ENCODE data around the gene PRRX1.

The PRRX1 gene

DNA sequence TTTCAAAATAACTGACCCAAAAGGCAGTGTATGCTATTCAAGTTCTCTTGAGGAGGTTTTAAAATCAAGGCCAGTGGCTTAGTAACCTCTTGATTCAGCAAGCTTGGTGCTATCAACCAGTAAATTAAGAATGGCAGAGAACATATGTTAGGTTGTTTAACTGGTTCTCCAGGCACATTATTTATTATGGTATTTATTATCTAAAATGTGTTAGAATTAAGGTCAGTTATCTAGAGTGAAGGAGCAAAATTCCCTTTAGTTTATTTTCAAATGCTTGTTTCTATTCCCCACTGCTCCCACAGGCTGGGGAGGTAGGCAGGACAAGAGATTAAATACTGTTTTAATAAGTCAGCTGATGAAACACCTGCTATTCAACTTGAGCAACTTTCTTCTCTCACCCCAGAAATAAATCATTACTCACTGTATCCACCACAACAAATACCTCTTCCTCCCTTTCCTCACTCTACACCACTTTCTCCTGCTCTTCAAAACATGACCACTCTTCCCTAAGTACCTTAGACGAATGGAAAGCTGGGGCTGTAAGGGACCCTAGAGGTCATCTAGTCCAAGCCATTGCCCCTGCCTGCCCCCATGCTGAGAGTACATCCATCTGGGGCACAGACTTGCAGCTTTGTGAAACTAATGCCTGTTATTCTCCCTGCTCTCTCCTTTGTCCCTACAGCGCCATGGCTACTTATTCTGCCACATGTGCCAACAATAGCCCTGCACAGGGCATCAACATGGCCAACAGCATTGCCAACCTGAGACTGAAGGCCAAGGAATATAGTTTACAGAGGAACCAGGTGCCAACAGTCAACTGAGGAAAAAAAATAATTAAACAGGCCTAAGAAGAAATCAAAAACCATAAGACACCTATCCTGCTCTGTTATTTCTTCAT, 71.7 kb downstream of the PRRX1 start:
- TF ChIP-seq YY1 (IDR thresholded peaks at IDR 0.05; ENCODE audit: insufficient read depth, insufficient read length) (no peak), ZNF274 (IDR thresholded peaks at IDR 0.05; ENCODE audit: low read depth, low read length) (no peak), SUZ12 (IDR thresholded peaks at IDR 0.05; ENCODE audit: extremely low read depth, insufficient read depth, insufficient read length) (no peak)
- Histone ChIP-seq H3K36me3 (ENCODE audit: insufficient read depth, insufficient read length, low read length) (no peaks in the 10 kb centered on the region), H3K4me3 (ENCODE audit: insufficient read length, low read depth) (no peak overlapping the region), H3K9ac (ENCODE audit: insufficient read length, low read depth) (no peak overlapping the region), H3K9me3 (ENCODE audit: insufficient read depth, low read length) (no peaks in the 10 kb centered on the region), H3K4me1 (ENCODE audit: insufficient read depth, insufficient read length) (no peaks in the 10 kb centered on the region), H3K27me3 (ENCODE audit: insufficient read depth, insufficient read length) (no peaks in the 10 kb centered on the region)
- DNase-seq (ENCODE audit: low read depth, low spot score), result no peak

DNA sequence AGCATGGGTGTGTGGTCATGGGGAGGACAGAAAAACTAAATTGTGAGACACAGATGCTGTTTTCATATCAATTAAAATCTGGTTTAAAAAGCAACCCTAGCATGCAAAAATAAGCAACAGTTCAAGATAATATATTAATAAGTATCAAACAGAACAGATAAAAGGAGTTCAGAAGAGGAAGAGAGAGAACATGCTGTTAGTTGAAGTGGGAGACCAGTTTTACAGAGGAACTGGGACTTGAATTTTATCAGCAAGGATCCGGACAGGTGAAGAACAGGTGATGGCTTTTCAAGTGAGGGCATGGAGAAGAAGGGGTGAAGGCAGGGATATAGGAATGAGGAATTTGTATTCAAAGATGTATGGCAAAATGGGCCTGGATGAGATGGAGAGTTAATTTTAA, 75.9 kb downstream of the PRRX1 start:
- no peaks in the 10 kb centered on the region for H3K36me3 ChIP-seq (ENCODE audit: insufficient read depth, insufficient read length, low read length)
- H3K4me3 ChIP-seq (ENCODE audit: insufficient read length, low read depth), result no peak overlapping the region
- H3K4me1 ChIP-seq (ENCODE audit: insufficient read depth, insufficient read length), result no peaks in the 10 kb centered on the region
- TF ChIP-seq SUZ12 (IDR thresholded peaks at IDR 0.05; ENCODE audit: extremely low read depth, insufficient read depth, insufficient read length) (no peak), YY1 (IDR thresholded peaks at IDR 0.05; ENCODE audit: insufficient read depth, insufficient read length) (no peak), ZNF274 (IDR thresholded peaks at IDR 0.05; ENCODE audit: low read depth, low read length) (no peak)
- H3K9me3 ChIP-seq (ENCODE audit: insufficient read depth, low read length), result peaks cover 18% of the 10 kb centered on the region; the same call in 1 of the 2 replicates
- H3K27me3 ChIP-seq (ENCODE audit: insufficient read depth, insufficient read length), result no peaks in the 10 kb centered on the region
- DNase-seq (ENCODE audit: low read depth, low spot score), result no peak
- H3K9ac ChIP-seq (ENCODE audit: insufficient read length, low read depth), result no peak overlapping the region

DNA sequence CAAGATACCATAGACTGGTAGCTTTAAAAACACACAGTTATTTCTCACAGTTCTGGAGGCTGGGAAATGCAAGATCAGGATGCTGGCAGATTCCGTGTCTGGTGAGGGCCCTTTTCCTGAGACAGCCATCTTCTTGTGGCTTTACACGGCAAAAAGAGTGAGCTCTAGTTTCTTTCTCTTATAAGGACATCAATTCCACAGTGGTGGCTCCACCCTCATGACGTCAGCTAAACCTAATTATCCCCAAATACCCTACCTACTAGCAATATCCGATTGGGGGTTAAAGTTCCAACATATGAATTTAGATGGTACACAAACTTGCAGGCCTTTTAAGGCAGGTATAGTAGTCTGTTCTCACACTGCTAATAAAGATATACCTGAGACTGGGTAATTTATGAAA, 77.7 kb downstream of the PRRX1 start:
- Histone ChIP-seq H3K9ac (ENCODE audit: insufficient read length, low read depth) (no peak overlapping the region), H3K4me3 (ENCODE audit: insufficient read length, low read depth) (no peak overlapping the region), H3K9me3 (ENCODE audit: insufficient read depth, low read length) (peaks cover 18% of the 10 kb centered on the region; the same call in 1 of the 2 replicates), H3K4me1 (ENCODE audit: insufficient read depth, insufficient read length) (no peaks in the 10 kb centered on the region), H3K27me3 (ENCODE audit: insufficient read depth, insufficient read length) (no peaks in the 10 kb centered on the region), H3K36me3 (ENCODE audit: insufficient read depth, insufficient read length, low read length) (no peaks in the 10 kb centered on the region)
- TF ChIP-seq SUZ12 (IDR thresholded peaks at IDR 0.05; ENCODE audit: extremely low read depth, insufficient read depth, insufficient read length) (no peak), ZNF274 (IDR thresholded peaks at IDR 0.05; ENCODE audit: low read depth, low read length) (no peak), YY1 (IDR thresholded peaks at IDR 0.05; ENCODE audit: insufficient read depth, insufficient read length) (no peak)
- DNase-seq (ENCODE audit: low read depth, low spot score), result no peak

DNA sequence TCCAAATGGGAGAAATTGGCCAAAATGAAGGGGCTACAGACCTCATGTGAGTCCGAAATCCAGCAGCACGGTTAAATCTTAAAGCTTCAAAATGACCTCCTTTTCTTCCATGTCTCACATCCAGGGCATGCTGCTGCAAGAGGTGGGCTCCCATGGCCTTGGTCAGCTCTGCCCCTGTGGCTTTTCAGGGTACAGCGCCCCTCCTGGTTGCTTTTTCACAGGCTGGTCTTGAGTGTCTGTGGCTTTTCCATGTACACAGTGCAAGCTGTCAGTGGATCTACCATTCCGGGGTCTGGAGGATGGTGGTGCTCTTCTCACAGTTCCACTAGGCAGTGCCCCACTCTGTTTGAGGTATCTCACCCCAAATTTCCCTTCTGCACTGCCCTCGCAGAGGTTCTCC, 78.7 kb downstream of the PRRX1 start:
- Histone ChIP-seq H3K4me3 (ENCODE audit: insufficient read length, low read depth) (no peak overlapping the region), H3K9me3 (ENCODE audit: insufficient read depth, low read length) (peaks cover 18% of the 10 kb centered on the region; the same call in 1 of the 2 replicates), H3K36me3 (ENCODE audit: insufficient read depth, insufficient read length, low read length) (no peaks in the 10 kb centered on the region), H3K27me3 (ENCODE audit: insufficient read depth, insufficient read length) (no peaks in the 10 kb centered on the region), H3K9ac (ENCODE audit: insufficient read length, low read depth) (no peak overlapping the region), H3K4me1 (ENCODE audit: insufficient read depth, insufficient read length) (no peaks in the 10 kb centered on the region)
- no peak for DNase-seq (ENCODE audit: low read depth, low spot score)
- no peak for TF ChIP-seq ZNF274 (IDR thresholded peaks at IDR 0.05; ENCODE audit: low read depth, low read length)
- TF ChIP-seq SUZ12 (IDR thresholded peaks at IDR 0.05; ENCODE audit: extremely low read depth, insufficient read depth, insufficient read length), result no peak
- TF ChIP-seq YY1 (IDR thresholded peaks at IDR 0.05; ENCODE audit: insufficient read depth, insufficient read length), result no peak

DNA sequence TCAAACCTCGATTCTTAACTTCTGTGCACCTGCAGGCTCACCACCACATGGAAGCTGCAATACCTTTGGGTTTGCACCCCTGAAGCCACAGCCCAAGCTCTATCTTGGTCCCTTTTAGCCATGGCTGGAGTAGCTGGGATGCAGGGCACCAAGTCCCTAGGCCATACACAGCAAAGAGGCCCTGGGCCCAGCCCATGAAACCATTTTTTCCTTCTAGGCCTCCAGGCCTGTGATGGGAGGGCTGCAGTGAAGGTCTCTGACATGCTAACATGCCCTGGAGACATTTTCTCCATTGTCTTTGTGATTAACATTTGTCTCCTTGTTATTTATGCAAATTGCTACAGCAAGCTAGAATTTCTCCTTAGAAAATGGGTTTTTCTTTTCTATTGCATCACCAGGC, 79.2 kb downstream of the PRRX1 start:
- no peaks in the 10 kb centered on the region for H3K4me1 ChIP-seq (ENCODE audit: insufficient read depth, insufficient read length)
- H3K4me3 ChIP-seq (ENCODE audit: insufficient read length, low read depth), result no peak overlapping the region
- no peak overlapping the region for H3K9ac ChIP-seq (ENCODE audit: insufficient read length, low read depth)
- no peak for TF ChIP-seq ZNF274 (IDR thresholded peaks at IDR 0.05; ENCODE audit: low read depth, low read length)
- TF ChIP-seq YY1 (IDR thresholded peaks at IDR 0.05; ENCODE audit: insufficient read depth, insufficient read length), result no peak
- no peak for TF ChIP-seq SUZ12 (IDR thresholded peaks at IDR 0.05; ENCODE audit: extremely low read depth, insufficient read depth, insufficient read length)
- no peaks in the 10 kb centered on the region for H3K36me3 ChIP-seq (ENCODE audit: insufficient read depth, insufficient read length, low read length)
- H3K27me3 ChIP-seq (ENCODE audit: insufficient read depth, insufficient read length), result no peaks in the 10 kb centered on the region
- peaks cover 18% of the 10 kb centered on the region; the same call in 1 of the 2 replicates for H3K9me3 ChIP-seq (ENCODE audit: insufficient read depth, low read length)
- DNase-seq (ENCODE audit: low read depth, low spot score), result no peak

DNA sequence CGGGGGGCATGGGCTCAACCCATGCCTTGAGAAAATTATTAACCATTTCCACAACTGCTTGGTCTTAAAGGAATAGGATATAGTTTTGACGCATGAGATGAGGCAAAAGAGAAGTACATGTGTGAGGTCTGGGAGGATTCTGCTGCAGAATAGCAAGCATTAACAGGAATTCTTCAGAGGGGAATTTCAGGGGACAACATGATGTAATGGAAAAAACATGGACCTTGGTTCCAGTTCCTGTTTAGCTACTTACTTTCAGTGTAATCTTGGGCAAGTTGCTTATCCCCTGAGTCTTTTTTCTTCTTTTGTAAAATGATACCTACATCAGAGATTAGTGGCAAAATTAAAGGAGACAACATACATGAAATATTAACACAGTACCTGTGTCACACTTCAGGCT, 85.6 kb downstream of the PRRX1 start:
- DNase-seq (ENCODE audit: low read depth, low spot score), result no peak

DNA sequence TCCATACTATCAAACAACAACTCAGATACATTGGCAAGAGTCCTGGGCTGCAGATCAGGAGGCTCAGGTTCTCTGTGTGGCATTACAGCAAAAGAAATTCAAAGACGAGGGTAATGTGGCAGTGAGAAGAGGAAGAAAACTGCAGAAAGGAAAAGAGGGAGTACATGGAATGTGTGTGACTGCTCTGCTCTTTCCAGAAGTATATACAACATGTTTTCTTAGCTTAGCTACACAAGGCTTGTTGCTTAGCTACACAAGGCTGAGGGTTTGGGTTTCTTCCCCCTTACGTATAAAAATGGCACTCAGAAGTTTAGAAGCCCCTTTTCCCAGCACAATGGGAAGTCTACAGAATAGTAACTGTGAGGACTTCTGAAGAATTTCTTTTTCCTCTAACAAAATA, 86.0 kb downstream of the PRRX1 start:
- DNase-seq (ENCODE audit: low read depth, low spot score), result no peak
- no peaks in the 10 kb centered on the region for H3K27me3 ChIP-seq (ENCODE audit: insufficient read depth, insufficient read length)
- H3K36me3 ChIP-seq (ENCODE audit: insufficient read depth, insufficient read length, low read length), result no peaks in the 10 kb centered on the region
- no peaks in the 10 kb centered on the region for H3K4me1 ChIP-seq (ENCODE audit: insufficient read depth, insufficient read length)
- no peak overlapping the region for H3K9ac ChIP-seq (ENCODE audit: insufficient read length, low read depth)
- no peak overlapping the region for H3K4me3 ChIP-seq (ENCODE audit: insufficient read length, low read depth)
- H3K9me3 ChIP-seq (ENCODE audit: insufficient read depth, low read length), result no peaks in the 10 kb centered on the region
- no peak for TF ChIP-seq SUZ12 (IDR thresholded peaks at IDR 0.05; ENCODE audit: extremely low read depth, insufficient read depth, insufficient read length)
- no peak for TF ChIP-seq ZNF274 (IDR thresholded peaks at IDR 0.05; ENCODE audit: low read depth, low read length)
- TF ChIP-seq YY1 (IDR thresholded peaks at IDR 0.05; ENCODE audit: insufficient read depth, insufficient read length), result no peak

More for the DNA sequence above, 85.6 kb downstream of the PRRX1 start:
- H3K4me1 ChIP-seq (ENCODE audit: insufficient read depth, insufficient read length), result no peaks in the 10 kb centered on the region
- H3K9me3 ChIP-seq (ENCODE audit: insufficient read depth, low read length), result no peaks in the 10 kb centered on the region
- TF ChIP-seq ZNF274 (IDR thresholded peaks at IDR 0.05; ENCODE audit: low read depth, low read length), result no peak
- TF ChIP-seq SUZ12 (IDR thresholded peaks at IDR 0.05; ENCODE audit: extremely low read depth, insufficient read depth, insufficient read length), result no peak
- no peak for TF ChIP-seq YY1 (IDR thresholded peaks at IDR 0.05; ENCODE audit: insufficient read depth, insufficient read length)
- H3K4me3 ChIP-seq (ENCODE audit: insufficient read length, low read depth), result no peak overlapping the region
- no peak overlapping the region for H3K9ac ChIP-seq (ENCODE audit: insufficient read length, low read depth)
- no peaks in the 10 kb centered on the region for H3K27me3 ChIP-seq (ENCODE audit: insufficient read depth, insufficient read length)
- no peaks in the 10 kb centered on the region for H3K36me3 ChIP-seq (ENCODE audit: insufficient read depth, insufficient read length, low read length)
